HG02798 (cell line): ENCODE measurements around the gene B3GLCT.
"Not testable (repeated sequence)": the region's sequence is repeated elsewhere in the genome, so short reads cannot be mapped to it uniquely, and the experiment has no call there.

Source experiments
- ATAC-seq: cut with Tn5 transposase; IDR thresholded peaks from one replicate; pipeline ENCODE4 v1.9.1; 2021; ENCODE audit warnings: mild to moderate bottlenecking; ENCODE audit not compliant: unreplicated experiment, poor library complexity

Gene B3GLCT

GRCh38 chr13:31331068-31331467 is 131.3 kb downstream of the B3GLCT start:
- no peak for ATAC-seq

- ATAC-seq: no peak
Observed at GRCh38 chr13:31334547-31334946, 134.8 kb downstream of the B3GLCT start.

DNA sequence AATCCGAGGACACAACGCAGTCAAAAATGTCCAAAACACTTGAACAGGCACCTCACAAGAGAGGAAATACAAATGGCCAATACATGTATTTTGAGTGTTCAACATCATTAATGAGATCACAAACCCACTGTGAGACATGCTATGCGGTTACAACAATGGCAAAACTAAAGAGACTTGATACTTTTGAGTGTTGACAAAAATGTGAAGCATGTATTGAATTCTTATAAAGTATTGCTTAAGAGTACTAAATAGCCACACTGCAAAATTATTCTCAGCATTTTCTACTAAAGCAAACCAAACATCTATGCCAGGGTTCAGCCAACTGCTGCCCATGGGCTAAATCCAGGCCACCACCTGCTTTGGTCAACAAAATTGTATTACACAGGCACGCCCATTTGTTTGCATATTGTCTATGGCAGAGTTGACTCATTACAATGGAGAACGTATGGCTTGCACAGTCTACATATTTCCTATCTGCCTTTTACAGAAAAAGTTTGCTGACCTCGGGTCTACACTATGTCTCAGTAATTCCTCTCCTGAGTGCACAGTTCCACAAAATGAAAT is 135.3 kb downstream of the B3GLCT start:
- ATAC-seq: no peak

- ATAC-seq: not testable (repeated sequence)
Observed at GRCh38 chr13:31339616-31340015, 139.8 kb downstream of the B3GLCT start.

- ATAC-seq: not testable (repeated sequence)
Observed at GRCh38 chr13:31340848-31341247, 141.1 kb downstream of the B3GLCT start.

GRCh38 chr13:31346891-31347290 is 147.1 kb downstream of the B3GLCT start:
- no peak for ATAC-seq

- ATAC-seq: no peak
Observed at GRCh38 chr13:31349156-31349555, 149.4 kb downstream of the B3GLCT start.

DNA sequence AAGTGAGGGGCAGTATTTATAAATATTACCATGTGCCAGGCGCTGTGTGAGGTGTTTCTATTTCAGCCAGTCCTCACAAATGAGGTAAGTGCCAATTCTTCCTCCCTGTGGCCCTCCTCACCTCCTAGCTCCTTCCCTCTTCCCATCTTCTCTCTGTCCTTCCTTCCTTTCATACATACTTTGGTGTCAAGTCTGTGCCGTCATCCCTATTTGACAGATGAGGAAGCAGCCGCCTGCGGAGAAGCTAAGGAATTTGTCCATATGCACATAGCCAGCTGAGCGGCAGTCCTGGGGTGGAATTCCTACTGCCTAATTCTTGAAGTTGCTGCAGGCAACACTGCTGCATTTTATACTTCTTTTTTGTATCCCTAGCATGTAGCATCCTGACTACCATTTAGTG is 150.8 kb downstream of the B3GLCT start:
- no peak for ATAC-seq

DNA sequence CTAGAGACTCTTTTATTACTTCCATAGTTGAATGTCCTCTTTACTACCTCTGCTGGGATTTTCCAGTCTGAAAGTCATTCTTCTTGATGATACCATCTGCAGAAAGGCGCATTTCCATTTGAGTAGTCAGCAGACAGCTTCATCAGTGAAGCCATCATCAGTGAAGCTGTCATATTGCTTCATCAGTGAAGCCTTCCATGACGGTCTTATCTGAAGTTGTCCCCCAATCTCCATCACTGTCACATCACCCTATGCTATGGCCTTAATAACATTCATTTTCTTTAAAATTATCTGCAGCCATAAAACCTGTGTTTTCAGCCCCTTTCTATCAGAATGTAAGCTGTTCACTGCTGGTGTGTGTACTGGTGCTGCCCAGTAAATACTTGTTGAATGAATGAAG is 151.6 kb downstream of the B3GLCT start:
- no peak for ATAC-seq

- ATAC-seq: no peak
Observed at GRCh38 chr13:31352467-31352866, 152.7 kb downstream of the B3GLCT start.

- no peak for ATAC-seq
Observed at GRCh38 chr13:31355001-31355400, 155.2 kb downstream of the B3GLCT start.

DNA sequence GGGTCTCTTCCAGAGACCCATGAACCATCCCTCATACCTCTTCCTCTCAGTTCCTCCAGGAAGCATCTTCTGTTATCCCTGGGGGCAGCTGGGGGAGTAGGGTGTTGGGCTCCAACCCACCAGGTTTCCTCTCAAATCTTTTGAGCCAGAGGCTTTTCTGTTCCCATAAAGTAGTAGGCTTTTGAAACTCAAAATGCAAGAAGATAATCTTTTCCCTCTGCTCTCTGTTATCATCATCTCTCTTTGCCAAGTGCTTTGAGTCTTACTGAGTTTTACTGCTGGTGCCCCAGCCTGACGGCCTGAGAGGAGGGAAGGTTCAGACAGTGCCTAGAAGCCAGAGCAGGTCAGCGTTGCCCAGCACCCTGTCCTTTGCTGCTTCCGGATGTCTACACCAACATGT is 157.2 kb downstream of the B3GLCT start:
- no peak for ATAC-seq

- ATAC-seq: no peak
Observed at GRCh38 chr13:31357581-31357980, 157.8 kb downstream of the B3GLCT start.

- ATAC-seq: no peak
Observed at GRCh38 chr13:31361673-31362072, 161.9 kb downstream of the B3GLCT start.

- ATAC-seq: no peak
Observed at GRCh38 chr13:31365630-31366029, 165.9 kb downstream of the B3GLCT start.

GRCh38 chr13:31367410-31367809 is 167.6 kb downstream of the B3GLCT start:
- ATAC-seq: no peak

DNA sequence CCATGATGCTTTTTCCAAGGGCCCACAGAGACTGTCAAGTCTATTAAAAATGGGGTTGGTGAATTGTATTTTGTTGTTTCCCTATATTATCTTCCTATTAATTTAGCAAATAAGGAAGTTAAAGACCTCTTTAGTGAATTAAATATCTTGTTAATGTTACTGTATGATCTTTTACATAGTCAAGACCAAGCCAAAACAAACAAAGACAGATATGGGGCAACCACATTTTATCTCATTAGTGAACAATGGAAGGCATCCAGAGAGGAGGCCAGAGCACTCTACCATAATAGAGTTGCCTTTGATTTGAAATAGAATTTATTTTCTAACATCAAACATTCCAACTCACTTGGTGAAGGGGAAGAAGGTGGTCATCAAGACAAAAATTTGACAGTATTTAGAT is 169.4 kb downstream of the B3GLCT start:
- no peak for ATAC-seq

DNA sequence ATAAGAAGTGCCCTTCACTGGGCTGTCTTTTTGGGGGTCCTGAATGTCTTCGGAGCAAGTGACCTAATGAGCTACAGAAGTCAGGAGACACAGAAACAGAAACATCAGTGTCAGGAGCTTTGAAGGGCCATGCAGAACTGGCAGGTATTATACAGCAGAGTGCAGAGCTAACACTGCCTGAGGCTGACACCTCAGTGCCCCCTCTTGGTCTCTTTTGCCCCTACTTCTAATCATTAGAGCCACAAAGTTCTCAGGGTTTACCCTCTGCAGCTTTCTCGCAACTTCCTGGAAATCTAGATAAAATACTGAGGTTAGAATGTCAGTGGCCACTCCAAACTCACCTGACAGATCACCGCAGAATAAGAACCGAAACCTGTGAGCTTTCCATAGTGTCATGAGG is 172.7 kb downstream of the B3GLCT start:
- no peak for ATAC-seq

DNA sequence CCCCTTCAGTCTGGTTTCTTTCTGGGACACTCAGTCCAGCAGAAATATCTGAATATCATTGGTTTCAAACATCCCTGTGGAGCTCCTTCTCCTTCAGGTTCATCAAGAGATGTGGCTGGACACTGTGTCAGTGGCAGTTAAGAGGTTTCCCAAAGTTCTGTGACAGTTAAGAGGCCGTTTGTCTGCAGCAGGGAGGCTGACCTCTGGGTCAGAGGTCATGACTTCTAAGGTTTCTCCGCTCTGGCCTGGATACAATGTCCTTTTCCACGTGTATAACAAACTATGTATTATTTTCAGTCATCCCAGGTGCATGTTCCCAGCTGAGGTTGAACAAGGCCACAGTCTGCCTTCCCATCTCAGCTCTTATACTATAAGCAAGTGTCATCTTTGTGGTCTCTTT is 174.9 kb downstream of the B3GLCT start:
- no peak for ATAC-seq

- peak; percentile 34 for ATAC-seq
Observed at GRCh38 chr13:31377946-31378345, 178.2 kb downstream of the B3GLCT start.

- ATAC-seq: no peak
Observed at GRCh38 chr13:31380715-31381114, 180.9 kb downstream of the B3GLCT start.
